K562 (cell line): ENCODE results near the gene MCC. TPM values are rescaled to one million over a fixed set of nuclear protein-coding genes. Genes with fewer than 3 reads are reported as not detected.

ENCODE experiments used
- ADNP ChIP-seq: fragments of 200-800 bp; sonication (Bioruptor generic); IDR thresholded peaks from 2 replicates; pipeline ENCODE4 v1.6.1; 2016; ENCODE audit warnings: missing genetic modification characterization, missing compliant biosample characterization
- ARID1B ChIP-seq: fragments of 450-650 bp; IDR thresholded peaks from 2 replicates; pipeline ENCODE4 v1.6.1; 2016; ENCODE audit warnings: antibody characterized with exemption, mild to moderate bottlenecking, inconsistent platforms
- ARID3A ChIP-seq: IDR thresholded peaks from 2 replicates; pipeline ENCODE4 v1.6.1; 2012; ENCODE audit warnings: low read depth, low read length, improper control_type of control experiment, borderline replicate concordance
- BMI1 ChIP-seq: fragments of 150-350 bp; IDR thresholded peaks from 2 replicates; pipeline ENCODE4 v1.6.1; 2014; ENCODE audit warnings: low read length
- CTCF ChIP-seq, 3 experiments: IDR thresholded peaks in 2 of 3; conservative IDR thresholded peaks in 1 of 3; 2 replicates each; pipeline ENCODE4 v1.5.1; 2011 to 2012; ENCODE audit warnings: low read length in 3 of 3, mild to moderate bottlenecking in 3 of 3, control low read depth in 2 of 3, improper control_type of control experiment in 1 of 3, inconsistent platforms in 1 of 3, low read depth in 1 of 3, mixed read lengths in 1 of 3, moderate library complexity in 1 of 3; ENCODE audit not compliant: insufficient read depth in 2 of 3
- ERF ChIP-seq: fragments of 450-650 bp; formaldehyde crosslinking; IDR thresholded peaks from 2 replicates; pipeline ENCODE4 v1.4.0; 2020; ENCODE audit warnings: mild to moderate bottlenecking, mixed read lengths
- FOXJ2 ChIP-seq: fragments of 200-800 bp; sonication (Bioruptor generic); IDR thresholded peaks from 2 replicates; pipeline ENCODE4 v1.6.1; 2016; ENCODE audit warnings: missing genetic modification characterization, missing compliant biosample characterization
- HOMEZ ChIP-seq: fragments of 250-450 bp; sonication (Bioruptor Pico); IDR thresholded peaks from 2 replicates; pipeline ENCODE4 v1.4.0; 2020; ENCODE audit warnings: mild to moderate bottlenecking, moderate library complexity
- NCOR1 ChIP-seq: fragments of 450-650 bp; IDR thresholded peaks from 2 replicates; pipeline ENCODE4 v1.6.1; 2016; ENCODE audit warnings: mild to moderate bottlenecking, moderate library complexity
- PCBP2 ChIP-seq: fragments of 200-400 bp; formaldehyde crosslinking; IDR thresholded peaks from 2 replicates; pipeline ENCODE4 v1.6.1; 2018; ENCODE audit warnings: low read length, low read depth, mild to moderate bottlenecking, moderate library complexity; ENCODE audit not compliant: poor library complexity, severe bottlenecking
- PREB ChIP-seq: sonication (generic); formaldehyde crosslinking; IDR thresholded peaks from 2 replicates; pipeline ENCODE4 v1.8.1; 2023; ENCODE audit warnings: mild to moderate bottlenecking, missing genetic modification reagents
- PRMT5 ChIP-seq: sonication (generic); formaldehyde crosslinking; IDR thresholded peaks from 2 replicates; pipeline ENCODE4 v1.5.0; 2020; ENCODE audit warnings: missing genetic modification reagents
- PTRF ChIP-seq: fragments of 450-650 bp; IDR thresholded peaks from 2 replicates; pipeline ENCODE4 v1.6.1; 2016; ENCODE audit warnings: mild to moderate bottlenecking, missing genetic modification characterization, missing compliant biosample characterization
- RAD21 ChIP-seq, 2 experiments: fragments of 250-450 bp in 1 of 2; fragments of 450-650 bp in 1 of 2; sonication (Bioruptor Pico) in 1 of 2; formaldehyde crosslinking in 1 of 2; IDR thresholded peaks in 1 of 2; conservative IDR thresholded peaks in 1 of 2; 2 replicates each; pipeline versions ENCODE4 v1.4.0 to v1.8.0; 2020 to 2022; ENCODE audit warnings: mild to moderate bottlenecking in 2 of 2, moderate library complexity in 1 of 2
- RCOR1 ChIP-seq, 2 experiments: IDR thresholded peaks; 2 replicates each; pipeline ENCODE4 v1.6.1; 2012; ENCODE audit warnings: low read depth in 2 of 2, low read length in 2 of 2, borderline replicate concordance in 1 of 2, improper control_type of control experiment in 1 of 2
- TARDBP ChIP-seq: fragments of 450-650 bp; IDR thresholded peaks from 2 replicates; pipeline ENCODE4 v1.6.1; 2016
- ZFP91 ChIP-seq: sonication (generic); formaldehyde crosslinking; IDR thresholded peaks from 2 replicates; pipeline ENCODE4 v1.8.0; 2022; ENCODE audit warnings: mild to moderate bottlenecking, missing genetic modification reagents
- ZNF175 ChIP-seq: fragments of 200-800 bp; sonication (Bioruptor generic); IDR thresholded peaks from 2 replicates; pipeline ENCODE4 v1.6.1; 2016; ENCODE audit warnings: low read depth, mild to moderate bottlenecking, missing genetic modification characterization, missing compliant biosample characterization
- polyA plus RNA-seq, 8 experiments: library from polyadenylated mRNA; depleted of rRNA in 4 of 8; stranded (reverse) in 5 of 8; unstranded in 3 of 8; fragments of >200 nt; fragmentation: Nextera tagmentation in 2 of 8; fragmentation: Illumina TruSeq in 1 of 8; extraction: Ambion mirVana in 2 of 8; extraction: Trizol in 1 of 8; gene quantifications; 2 replicates each; pipeline versions ENCODE4 v1.2.1 to v1.2.3, GENCODE V29; 2011 to 2014; ENCODE audit warnings: inconsistent platforms in 1 of 8, missing spikeins in 1 of 8
- total RNA-seq, 7 experiments: library from RNA; depleted of rRNA in 6 of 7; stranded (reverse); fragments of >200 nt in 6 of 7; fragmentation: Illumina TruSeq in 2 of 7; extraction: Trizol in 2 of 7; gene quantifications; 2 replicates each; pipeline versions ENCODE4 v1.2.1 to v1.2.3, GENCODE V29; 2011 to 2021; ENCODE audit warnings: low replicate concordance in 1 of 7

Gene MCC
- total and polyA plus RNA-seq, 9 of the 15 experiments (the other 6 are each of a cell fraction or from before 2014, with no cell fraction given), result 0.04 to 0.24 (median 0.06) TPM; not detected in 1

- TF ChIP-seq CTCF (IDR thresholded peaks at IDR 0.05 in 2 of 3, conservative IDR thresholded peaks at IDR 0.05 in 1 of 3; ENCODE audit: insufficient read depth in 2 of 3, low read depth in 1 of 3, low read length in 3 of 3) (peak; percentile 74 to 92 (median 89)), PREB (CRISPR knock-in tag) (no peak), PTRF (no peak), HOMEZ (no peak), ARID3A (peak; percentile 38; the same call in 1 of the 2 replicates), PCBP2 (no peak), BMI1 (no peak), RCOR1 (IDR thresholded peaks at IDR 0.05; ENCODE audit: borderline replicate concordance in 1 of 2, low read depth in 2 of 2, low read length in 2 of 2) (peak in 1 of 2 experiments; percentile 34; a peak in 1 of 4 replicates), ZFP91 (CRISPR knock-in tag) (no peak), NCOR1 (0 out of 2 replicates have a peak, but pooled peaks have one; percentile 9), ERF (CRISPR knock-in tag) (no peak), TARDBP (no peak), ARID1B (0 out of 2 replicates have a peak, but pooled peaks have one; percentile 8), ADNP (tag) (no peak), RAD21 (CRISPR knock-in tag; conservative IDR thresholded peaks at IDR 0.05 in 1 of 2, IDR thresholded peaks at IDR 0.05 in 1 of 2) (peak; percentile 85 to 88), PRMT5 (no peak), ZNF175 (CRISPR knock-in tag) (no peak), FOXJ2 (tag) (no peak)
Observed at GRCh38 chr5:112995764-112996618, 492.3 kb downstream of the MCC start (continued).
